Effector CD4-positive, alpha-beta T cell (primary cell): Measurements from ENCODE around the gene GGTLC3. TPM values are rescaled to one million over a fixed set of nuclear protein-coding genes. Genes with fewer than 3 reads are reported as not detected.
"Not testable (repeated sequence)": the region's sequence is repeated elsewhere in the genome, so short reads cannot be mapped to it uniquely, and the experiment has no call there.

Experiments used
- DNase-seq: peaks from one replicate; pipeline ENCODE4 v3.0.0-alpha.2; 2020
- total RNA-seq: gene quantifications from one replicate; lab custom pipeline; 2026; lab: John Stamatoyannopoulos, UW

GGTLC3 gene
- not detected for total RNA-seq

- DNase-seq = not testable (repeated sequence)
Observed at GRCh38 chr22:18518061-18518460, at the start of gene GGTLC3. GGTLC3 (minus strand) TSS chr22:18518161; CDS start chr22:18517897, 264 bp downstream.

- DNase-seq = not testable (repeated sequence)
Observed at GRCh38 chr22:18560099-18560974, 42.4 kb upstream of the GGTLC3 start.

DNA sequence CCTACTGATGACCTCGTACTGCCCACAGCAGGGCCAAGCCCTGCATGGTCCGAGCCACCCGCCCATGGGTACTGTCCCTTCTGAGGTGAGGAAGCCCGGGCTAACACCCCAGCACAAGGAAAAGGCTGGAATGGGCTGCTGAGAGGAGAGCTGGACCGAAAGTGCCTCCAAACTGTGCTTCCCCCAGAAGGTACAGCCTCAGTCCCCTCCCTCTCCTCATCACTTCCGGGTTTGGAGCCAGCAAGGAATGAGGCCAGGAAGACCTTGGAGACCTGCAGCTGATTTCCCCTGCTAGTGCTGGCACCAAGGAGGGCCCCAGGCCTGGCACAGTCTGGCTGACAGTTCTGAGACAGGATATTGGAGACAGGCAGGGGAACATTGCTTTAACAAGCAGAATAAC, 41.0 kb upstream of the GGTLC3 start:
- not testable (repeated sequence) for DNase-seq

GRCh38 chr22:18558516-18558915, 40.6 kb upstream of the GGTLC3 start:
- DNase-seq = not testable (repeated sequence)

GRCh38 chr22:18554280-18555256, 36.6 kb upstream of the GGTLC3 start:
- DNase-seq = not testable (repeated sequence)

DNA sequence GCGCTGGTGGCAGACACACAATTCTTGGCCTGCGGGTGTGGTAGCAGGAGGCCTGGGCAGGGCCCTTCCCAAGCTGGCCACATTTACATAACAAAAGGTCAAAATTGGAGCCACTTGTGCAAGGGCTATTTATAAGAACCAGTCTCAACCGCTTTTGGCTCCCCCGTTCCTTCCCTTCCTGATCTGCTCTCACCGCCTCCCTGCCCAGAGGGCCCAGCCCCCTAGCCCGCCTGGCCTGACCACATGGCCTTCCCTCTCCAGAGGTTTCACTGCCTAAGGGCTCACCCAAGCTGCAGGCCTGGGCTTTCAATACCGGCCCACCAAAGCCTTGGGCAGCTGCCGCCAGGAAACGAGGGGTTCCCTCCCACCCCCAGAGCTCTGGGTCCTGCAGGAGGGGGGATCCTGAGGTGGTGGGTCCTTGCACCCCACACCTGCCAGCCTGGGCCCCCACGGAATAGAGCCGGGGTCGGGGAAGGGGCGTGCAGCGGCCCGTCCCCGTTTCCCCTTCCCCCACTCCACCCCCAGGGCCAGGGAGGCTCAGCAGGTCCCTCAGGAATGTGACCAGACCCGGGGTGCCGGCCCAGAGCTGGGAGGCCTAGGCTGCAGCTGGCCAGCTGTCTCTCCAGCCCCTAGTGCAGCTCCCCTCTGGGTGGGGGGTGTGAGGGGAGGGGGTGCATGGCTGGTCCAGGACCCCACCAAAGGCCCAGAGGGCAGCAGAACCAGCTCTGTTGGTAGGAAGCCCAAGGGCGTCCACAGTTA, 35.1 kb upstream of the GGTLC3 start:
- not testable (repeated sequence) for DNase-seq

DNA sequence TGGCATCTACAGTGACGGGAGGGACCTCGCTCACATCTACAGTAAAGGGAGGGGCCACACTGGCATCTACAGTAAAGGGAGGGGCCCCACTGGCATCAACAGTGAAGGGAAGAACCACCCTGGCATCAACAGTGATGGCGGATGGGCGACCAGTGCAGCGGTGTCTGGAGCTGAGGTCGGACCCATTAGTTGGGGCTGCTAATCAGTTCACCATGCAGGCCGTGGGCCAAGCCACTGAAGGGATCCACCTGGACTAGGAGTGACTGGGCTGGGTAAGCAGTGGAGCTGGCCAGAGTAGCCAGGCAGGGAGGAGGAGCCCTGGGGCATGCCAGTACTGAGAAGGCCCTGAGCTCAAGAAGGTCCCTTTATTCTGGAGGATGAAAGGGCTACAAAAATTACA, 33.1 kb upstream of the GGTLC3 start:
- not testable (repeated sequence) for DNase-seq

GRCh38 chr22:18549458-18550179, 31.7 kb upstream of the GGTLC3 start:
- not testable (repeated sequence) for DNase-seq

DNA sequence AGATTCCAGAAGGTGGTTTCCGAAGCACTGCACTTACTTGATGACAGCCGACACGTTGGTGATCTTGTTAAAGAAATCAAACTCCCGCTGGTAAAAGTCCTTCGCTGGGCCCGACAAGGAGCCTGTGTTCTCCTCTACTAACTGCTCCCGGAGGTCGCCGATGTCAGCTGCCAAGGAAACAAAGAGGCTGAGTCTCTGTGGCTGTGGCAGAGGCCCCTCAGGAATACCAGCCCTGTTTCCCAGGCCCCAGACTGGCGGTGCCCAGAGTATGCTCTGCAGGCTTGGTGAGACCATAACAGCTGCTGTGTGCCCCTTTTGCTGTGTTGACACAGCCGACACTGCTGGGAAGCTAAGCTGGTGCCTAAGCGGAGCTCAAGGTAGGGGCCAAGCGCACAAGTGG, 26.7 kb upstream of the GGTLC3 start:
- not testable (repeated sequence) for DNase-seq

- not testable (repeated sequence) for DNase-seq
Observed at GRCh38 chr22:18543400-18543799, 25.4 kb upstream of the GGTLC3 start.

DNA sequence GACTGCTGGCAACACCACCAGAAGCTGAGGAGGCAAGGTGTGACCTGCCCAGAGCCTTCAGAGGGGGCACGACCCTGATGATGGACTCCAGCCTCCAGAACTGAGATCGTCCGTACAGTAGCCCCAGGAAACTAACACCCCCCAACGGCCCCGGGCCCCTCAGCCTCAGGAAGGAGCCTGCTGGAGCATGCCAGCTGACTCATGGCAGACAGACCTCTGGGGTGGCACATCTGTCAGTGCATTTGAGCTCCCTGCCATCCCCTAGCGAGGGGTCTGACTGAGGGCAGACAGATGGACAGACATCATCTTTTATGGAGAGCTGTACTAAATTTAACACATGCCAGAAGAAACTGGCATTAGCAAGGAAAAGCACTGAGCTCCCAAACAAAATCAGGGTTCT, 22.0 kb upstream of the GGTLC3 start:
- DNase-seq = not testable (repeated sequence)

DNA sequence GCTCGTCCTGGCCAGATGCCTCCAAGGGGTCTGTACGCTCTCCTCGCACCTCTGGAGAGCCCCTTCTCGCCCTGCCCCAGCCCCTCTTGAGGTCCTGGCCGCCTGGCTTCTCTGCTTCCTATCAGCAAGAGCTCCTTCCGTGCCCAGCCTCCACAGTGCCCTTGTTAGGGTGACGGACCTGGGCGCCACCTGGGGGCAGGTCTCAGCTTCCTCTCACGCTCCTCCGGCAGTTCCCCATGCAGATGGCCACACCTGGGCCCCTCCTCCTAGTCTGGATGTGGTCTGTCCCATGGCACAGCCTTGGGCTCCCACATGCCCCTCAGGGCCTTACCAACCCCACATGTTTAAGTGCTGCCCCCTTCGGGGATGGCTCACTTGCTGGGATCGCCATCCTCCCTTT, 16.4 kb upstream of the GGTLC3 start:
- DNase-seq = not testable (repeated sequence)

DNA sequence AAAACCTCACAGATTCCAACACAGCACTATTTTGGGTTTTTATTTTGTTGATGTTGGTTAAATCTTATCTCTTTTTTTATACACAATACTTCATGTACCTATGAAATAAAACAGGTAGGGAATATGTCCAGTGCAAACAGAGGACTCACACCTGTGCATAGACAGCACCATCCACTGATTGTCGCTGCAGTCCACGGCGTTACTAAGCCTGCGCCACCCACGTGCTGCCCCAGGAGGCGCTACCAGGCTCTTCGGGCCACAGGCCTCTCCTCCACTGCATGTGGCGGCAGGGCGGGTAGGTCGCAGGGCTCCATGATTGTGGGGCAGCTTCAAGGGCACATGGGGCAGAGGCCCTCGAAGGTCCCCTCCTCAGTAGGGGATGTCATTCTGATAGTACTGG, 15.7 kb upstream of the GGTLC3 start:
- not testable (repeated sequence) for DNase-seq

- DNase-seq = peak; percentile 4
Observed at GRCh38 chr22:18529416-18530145, 11.6 kb upstream of the GGTLC3 start.

DNA sequence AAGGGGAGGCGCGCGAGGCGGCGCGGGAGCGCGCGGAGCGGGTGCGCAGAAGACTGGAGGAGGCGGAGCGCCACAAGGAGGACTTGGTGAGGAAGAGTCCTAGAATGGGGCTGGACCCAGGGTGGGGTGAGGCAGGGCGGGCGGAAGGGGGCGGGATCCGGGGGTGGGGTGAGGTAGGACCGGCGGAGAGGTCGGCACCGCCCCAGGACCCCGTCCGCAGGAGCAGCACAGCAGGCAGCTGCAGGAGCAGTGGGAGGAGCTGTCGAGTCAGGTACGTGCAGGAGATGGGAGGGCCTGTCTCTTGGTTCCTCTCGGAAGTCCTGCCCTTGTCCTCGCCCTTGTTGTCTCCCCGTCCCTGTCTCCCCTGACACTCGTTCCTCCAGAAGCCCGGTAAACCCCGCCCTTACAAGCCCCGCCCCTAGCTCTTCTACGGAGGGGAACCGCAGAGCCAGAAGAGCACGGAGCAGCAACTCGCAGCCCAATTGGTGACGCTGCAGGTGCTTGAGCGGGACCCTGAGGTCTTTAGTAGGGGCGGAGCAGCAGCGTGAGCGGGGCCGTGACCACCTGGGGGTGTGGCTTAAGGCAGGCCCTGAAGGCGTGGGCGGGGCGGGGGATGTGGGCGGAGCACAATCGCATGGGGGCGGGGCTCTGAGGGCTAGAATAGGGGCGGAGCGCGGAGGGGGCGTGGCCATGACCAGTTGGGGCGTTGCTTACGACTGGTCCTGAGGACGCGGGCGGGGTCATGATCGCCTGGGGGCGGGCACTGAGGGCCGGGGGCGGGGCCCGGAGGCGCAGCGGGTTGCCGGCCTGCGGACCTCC, 10.8 kb upstream of the GGTLC3 start:
- peak; percentile 96 for DNase-seq

- peak; percentile 5 for DNase-seq
Observed at GRCh38 chr22:18527752-18528596, 10.0 kb upstream of the GGTLC3 start, which contains the start of gene TMEM191B. TMEM191B (plus strand) TSS chr22:18527802; CDS start chr22:18527981, 179 bp downstream.

- not testable (repeated sequence) for DNase-seq
Observed at GRCh38 chr22:18523328-18523727, 5.4 kb upstream of the GGTLC3 start.

DNA sequence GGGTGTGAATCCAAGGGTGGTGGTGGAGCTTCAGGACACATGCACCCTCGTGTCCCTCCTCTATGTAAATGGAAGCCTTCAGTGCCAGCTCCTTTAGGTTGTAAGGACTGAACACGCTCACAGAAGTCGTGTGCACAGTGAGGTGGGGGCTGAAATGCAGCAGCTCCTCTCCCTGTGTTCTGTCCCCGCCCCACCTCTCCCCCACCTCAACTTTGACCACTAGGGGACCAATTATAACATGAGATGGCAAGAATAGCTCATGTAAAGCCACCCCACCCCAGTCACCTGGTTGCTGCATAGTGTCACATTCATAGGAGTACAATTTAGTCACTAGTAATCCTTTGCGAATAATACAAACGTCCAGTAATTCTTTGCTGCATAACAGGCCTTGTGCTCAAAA, 4.8 kb upstream of the GGTLC3 start:
- not testable (repeated sequence) for DNase-seq

- not testable (repeated sequence) for DNase-seq
Observed at GRCh38 chr22:18513454-18513853, 4.5 kb downstream of the GGTLC3 start.
